ENCODE measurements around the gene HADHB.

GRCh38 chr2:26316041-26316440, 71.3 kb downstream of the HADHB start:
- peak in 1 of 2 donors; percentile 21 for TF ChIP-seq CTCF (conservative IDR thresholded peaks at IDR 0.05 in 1 of 2, IDR thresholded peaks at IDR 0.05 in 1 of 2; ENCODE audit: low read depth in 1 of 2, low read length in 2 of 2)
- TF ChIP-seq EZH2 (IDR thresholded peaks at IDR 0.05; ENCODE audit: low read length, missing control alignments), result no peak

Data from fibroblast of lung (primary cell).